HepG2 (cell line): Measurements from ENCODE around the gene PRKAR1A. TPM values are rescaled to one million over a fixed set of nuclear protein-coding genes. Genes with fewer than 3 reads are reported as not detected.

Experiments
- ATAC-seq: fragments of 200-7000 bp; cut with Tn5 transposase; 3 replicates; pipeline ENCODE4 v1.9.1; 2020; ENCODE audit warnings: mild to moderate bottlenecking, moderate library complexity
- BruUV-seq: library from RNA; stranded (reverse); fragments of 400-500 nt; replicated peaks from 2 replicates; lab custom pipeline; 2021; lab: Mats Ljungman, UMichigan
- CTCF ChIA-PET: fragments of 300-600 bp; formaldehyde crosslinking; extraction: SDS; loops from one replicate; lab custom pipeline; 2021; ENCODE audit warnings: low total read pairs, inconsistent platforms, low intra/inter-chr PET ratio; lab: Yijun Ruan, JAX
- POLR2A ChIA-PET: fragments of 350-600 bp; sonication (Branson Sonifier 250); formaldehyde crosslinking; loops from one replicate; lab custom pipeline; 2020; ENCODE audit warnings: antibody characterized with exemption, inconsistent platforms; lab: Yijun Ruan, JAX
- DNase-seq: peaks from one replicate; pipeline ENCODE4 v3.0.0-alpha.2; 2015; ENCODE audit warnings: low spot score
- FAIRE-seq: peaks from 3 replicates; lab custom pipeline; 2011; peaks lifted over from hg19 to GRCh38; lab: Jason Lieb, UNC
- H2AFZ ChIP-seq: one replicate; pipeline ENCODE4 v1.6.1; 2011; ENCODE audit warnings: low read length, inconsistent platforms
- H3K27ac ChIP-seq: fragments of 300-600 bp; 3 replicates; pipeline ENCODE4 v1.8.0; 2011; ENCODE audit warnings: mixed run types, mild to moderate bottlenecking, mixed read lengths, low read length, inconsistent platforms; ENCODE audit not compliant: insufficient read depth; ENCODE audit errors: extremely low read length
- H3K27me3 ChIP-seq, 2 experiments: fragments of 200-600 bp in 1 of 2; 2 replicates in 1 of 2; 3 replicates in 1 of 2; pipeline versions ENCODE4 v1.6.0 to v1.8.0; 2011; ENCODE audit warnings: low read length in 2 of 2, mild to moderate bottlenecking in 2 of 2, moderate library complexity in 2 of 2, inconsistent platforms in 1 of 2; ENCODE audit not compliant: insufficient read depth in 2 of 2, control insufficient read depth in 1 of 2
- H3K36me3 ChIP-seq, 2 experiments: fragments of 200-600 bp in 1 of 2; replicated peaks in 1 of 2; 2 replicates in 1 of 2; 3 replicates in 1 of 2; pipeline versions ENCODE4 v1.5.1 to v1.8.0; 2011; ENCODE audit warnings: low read length in 2 of 2, inconsistent platforms in 1 of 2; ENCODE audit not compliant: insufficient read depth in 2 of 2, control insufficient read depth in 1 of 2
- H3K4me1 ChIP-seq: 2 replicates; pipeline ENCODE4 v1.5.1; 2012; ENCODE audit warnings: low read length, inconsistent platforms; ENCODE audit not compliant: insufficient read depth
- H3K4me2 ChIP-seq: 2 replicates; pipeline ENCODE4 v1.6.0; 2011; ENCODE audit warnings: low read depth, low read length, inconsistent platforms
- H3K4me3 ChIP-seq, 3 experiments: fragments of 200-600 bp in 1 of 3; sonication (generic), shearing (Covaris generic) in 1 of 3; replicated peaks in 1 of 3; 2 replicates each; pipeline ENCODE4 v1.5.1; 2011 to 2016; ENCODE audit warnings: low read length in 3 of 3, inconsistent platforms in 2 of 3, low read depth in 2 of 3, mild to moderate bottlenecking in 2 of 3, control low read depth in 1 of 3, mixed read lengths in 1 of 3; ENCODE audit not compliant: insufficient read depth in 1 of 3
- H3K79me2 ChIP-seq: one replicate; pipeline ENCODE4 v1.6.1; 2011; ENCODE audit warnings: low read length, inconsistent platforms; ENCODE audit not compliant: insufficient read depth
- H3K9ac ChIP-seq: 2 replicates; pipeline ENCODE4 v1.6.0; 2011; ENCODE audit warnings: mild to moderate bottlenecking, low read depth, low read length, inconsistent platforms; ENCODE audit not compliant: insufficient read depth
- H3K9me3 ChIP-seq: 2 replicates; pipeline ENCODE4 v1.5.1; 2012; ENCODE audit warnings: mild to moderate bottlenecking, low read length
- H4K20me1 ChIP-seq: 2 replicates; pipeline ENCODE4 v1.6.0; 2011; ENCODE audit warnings: inconsistent platforms, mild to moderate bottlenecking, low read length, moderate library complexity; ENCODE audit not compliant: insufficient read depth
- CBFB ChIP-seq: sonication (generic); formaldehyde crosslinking; IDR thresholded peaks from 2 replicates; pipeline ENCODE4 v1.4.0; 2020; ENCODE audit warnings: missing genetic modification reagents
- ESRRA ChIP-seq: sonication (generic); formaldehyde crosslinking; IDR thresholded peaks from 2 replicates; pipeline ENCODE4 v1.5.1; 2020; ENCODE audit warnings: mild to moderate bottlenecking, low read depth, missing genetic modification reagents
- FOXA1 ChIP-seq, 2 experiments: fragments of 450-650 bp in 1 of 2; sonication (generic) in 1 of 2; formaldehyde crosslinking in 1 of 2; IDR thresholded peaks; 2 replicates each; pipeline versions ENCODE4 v1.4.0 to v1.6.1; 2016 to 2020; ENCODE audit warnings: missing genetic modification reagents in 1 of 2
- HNF4A ChIP-seq: sonication (generic); formaldehyde crosslinking; IDR thresholded peaks from 2 replicates; pipeline ENCODE4 v1.4.0; 2020; ENCODE audit warnings: missing genetic modification reagents
- KLF13 ChIP-seq: sonication (generic); formaldehyde crosslinking; IDR thresholded peaks from 2 replicates; pipeline ENCODE4 v1.4.0; 2020; ENCODE audit warnings: mild to moderate bottlenecking, missing genetic modification reagents
- RXRB ChIP-seq: IDR thresholded peaks from 2 replicates; pipeline ENCODE4 v1.6.1; 2016; ENCODE audit warnings: borderline replicate concordance, missing genetic modification reagents, missing compliant biosample characterization
- SATB2 ChIP-seq: sonication (generic); formaldehyde crosslinking; IDR thresholded peaks from 2 replicates; pipeline ENCODE4 v1.5.0; 2020; ENCODE audit warnings: missing genetic modification reagents
- ZNF17 ChIP-seq: sonication (generic); formaldehyde crosslinking; IDR thresholded peaks from 2 replicates; pipeline ENCODE4 v1.5.0; 2020; ENCODE audit warnings: mild to moderate bottlenecking, missing genetic modification reagents
- ZNF572 ChIP-seq: sonication (generic); formaldehyde crosslinking; IDR thresholded peaks from 2 replicates; pipeline ENCODE4 v1.5.1; 2020; ENCODE audit warnings: mild to moderate bottlenecking, missing genetic modification reagents
- ZNF781 ChIP-seq: sonication (generic); formaldehyde crosslinking; IDR thresholded peaks from 2 replicates; pipeline ENCODE4 v1.5.1; 2020; ENCODE audit warnings: borderline replicate concordance, mild to moderate bottlenecking, missing genetic modification reagents; ENCODE audit errors: not compliant biosample characterization
- ZNF839 ChIP-seq: sonication (generic); formaldehyde crosslinking; IDR thresholded peaks from 2 replicates; pipeline ENCODE4 v1.4.0; 2020; ENCODE audit warnings: missing genetic modification reagents, mild to moderate bottlenecking, borderline replicate concordance
- WGBS: methylation state at CpG from one replicate; pipeline ENCODE4 v1.1.6; 2017; ENCODE audit warnings: low lambda C conversion rate; 5-methylcytosine and 5-hydroxymethylcytosine counted together
- in situ Hi-C: cut with HindIII; loops from 2 replicates; pipeline ENCODE4 v1.10.0; 2017; ENCODE audit warnings: low pct_unique_long_range_greater_than_20kb; ENCODE audit not compliant: extremely low pct_ligation_motif_present
- intact Hi-C: fragments of 100-400 bp; cut with micrococcal nuclease; formaldehyde crosslinking; loops from one replicate; pipeline ENCODE4 v1.10.0; 2022; ENCODE audit not compliant: unreplicated experiment
- polyA plus RNA-seq, 8 experiments: library from polyadenylated mRNA; depleted of rRNA in 3 of 8; stranded (reverse) in 7 of 8; unstranded in 1 of 8; fragments of >200 nt; fragmentation: Illumina TruSeq in 4 of 8; extraction: Trizol in 4 of 8; gene quantifications; 2 replicates each; pipeline versions ENCODE4 v1.2.1 to v1.2.3, GENCODE V29; 2011 to 2016; ENCODE audit warnings: low read depth in 4 of 8, missing spikeins in 1 of 8, mixed read lengths in 1 of 8; ENCODE audit not compliant: insufficient read depth in 1 of 8
- total RNA-seq, 5 experiments: library from RNA; depleted of rRNA; stranded (reverse); fragments of >200 nt; fragmentation: Illumina TruSeq; extraction: Trizol; gene quantifications; 2 replicates each; pipeline ENCODE4 v1.2.3, GENCODE V29; 2016; ENCODE audit warnings: low read depth in 1 of 5
- TF ChIP-seq, protein P1 (sequence below): sonication (generic); formaldehyde crosslinking; IDR thresholded peaks from 2 replicates; pipeline ENCODE4 v1.4.0; 2020; ENCODE audit warnings: missing genetic modification reagents, borderline replicate concordance
- TF ChIP-seq, protein P2 (sequence below): sonication (generic); formaldehyde crosslinking; IDR thresholded peaks from 2 replicates; pipeline ENCODE4 v1.5.0; 2020; ENCODE audit warnings: mild to moderate bottlenecking, missing genetic modification reagents
- TF ChIP-seq, protein P3 (sequence below): IDR thresholded peaks from 2 replicates; pipeline ENCODE4 v1.6.1; 2018; ENCODE audit warnings: missing genetic modification reagents
- TF ChIP-seq, protein P4 (sequence below): sonication (generic); formaldehyde crosslinking; IDR thresholded peaks from 2 replicates; pipeline ENCODE4 v1.4.0; 2020; ENCODE audit warnings: missing genetic modification reagents

The PRKAR1A gene
- total and polyA plus RNA-seq, 2 of the 13 experiments (the other 11 are each of a cell fraction or from before 2014, with no cell fraction given), result 265 to 266 TPM

DNA sequence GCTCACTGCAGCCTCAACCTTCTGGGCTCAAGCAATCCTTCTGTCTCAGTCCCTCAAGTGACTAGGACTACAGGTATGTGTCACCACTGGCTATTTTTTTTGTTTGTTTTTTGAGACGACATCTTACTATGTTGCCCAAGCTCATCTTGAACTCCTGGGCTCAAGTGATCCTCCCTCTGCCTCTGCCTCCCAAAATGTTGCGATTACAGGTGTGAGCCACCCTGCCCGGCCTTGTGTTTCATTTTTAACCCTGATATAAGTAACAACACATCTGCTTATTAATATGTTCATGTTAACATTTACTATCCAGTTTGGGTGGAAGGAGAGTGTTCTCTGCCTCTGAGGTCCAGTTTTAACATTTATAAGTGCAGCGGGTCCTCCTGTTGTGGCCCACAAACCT lies 85.8 kb downstream of the PRKAR1A start (continued):
- TF ChIP-seq ZNF781 (CRISPR knock-in tag) (no peak), ZNF572 (CRISPR knock-in tag) (no peak), ZNF17 (CRISPR knock-in tag) (no peak), KLF13 (CRISPR knock-in tag) (no peak), ESRRA (no peak)
- TF ChIP-seq, protein P1, sequence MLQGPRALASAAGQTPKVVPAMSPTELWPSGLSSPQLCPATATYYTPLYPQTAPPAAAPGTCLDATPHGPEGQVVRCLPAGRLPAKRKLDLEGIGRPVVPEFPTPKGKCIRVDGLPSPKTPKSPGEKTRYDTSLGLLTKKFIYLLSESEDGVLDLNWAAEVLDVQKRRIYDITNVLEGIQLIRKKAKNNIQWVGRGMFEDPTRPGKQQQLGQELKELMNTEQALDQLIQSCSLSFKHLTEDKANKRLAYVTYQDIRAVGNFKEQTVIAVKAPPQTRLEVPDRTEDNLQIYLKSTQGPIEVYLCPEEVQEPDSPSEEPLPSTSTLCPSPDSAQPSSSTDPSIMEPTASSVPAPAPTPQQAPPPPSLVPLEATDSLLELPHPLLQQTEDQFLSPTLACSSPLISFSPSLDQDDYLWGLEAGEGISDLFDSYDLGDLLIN (CRISPR knock-in tag), result no peak

DNA sequence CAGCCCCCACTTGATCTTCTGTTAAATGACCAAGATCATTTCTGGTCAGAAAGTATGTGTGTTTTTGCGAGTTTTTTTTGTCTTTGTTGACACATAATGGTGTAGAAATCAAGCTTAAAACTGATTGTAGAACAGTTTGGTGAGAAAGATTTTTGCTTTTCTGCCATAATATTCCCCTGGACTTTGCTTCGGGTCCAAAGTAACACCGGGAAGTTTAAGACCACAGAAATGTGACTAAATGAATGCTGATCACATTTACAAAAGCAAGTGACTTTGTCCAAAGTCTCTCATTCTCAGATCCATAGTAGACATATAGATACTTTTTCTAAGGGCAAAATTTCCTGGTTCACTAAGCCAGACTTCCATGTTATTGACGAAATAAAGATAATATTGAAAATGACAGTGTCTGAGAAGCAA lies 86.3 kb downstream of the PRKAR1A start:
- H3K4me1 ChIP-seq, result peaks cover 60% of the 10 kb centered on the region
- DNase-seq (peak; percentile 69), FAIRE-seq (peak; percentile 63), ATAC-seq (no peak)
- ChIA-PET POLR2A (interaction anchor here (0.6 to 4.7 kb wide), 15 partner anchors 8 to 161 kb away, joined by 3 to 22 read pairs (median 3); partner anchors contain the start of gene PRKAR1A), CTCF (no interaction called here)
- peak overlapping the region; percentile 79 for H3K4me2 ChIP-seq
- H2AFZ ChIP-seq, result no peak overlapping the region
- H3K36me3 ChIP-seq, result no peaks in the 10 kb centered on the region
- 2% methylated on average over 4 of the region's 4 CpGs for WGBS
- in situ Hi-C loops (loop anchor here (5.0 kb wide), 1 partner anchor 56 kb away; no protein-coding TSS in a partner anchor), intact Hi-C loops (no loop called here)
- no peaks in the 10 kb centered on the region for H3K9me3 ChIP-seq
- peak overlapping the region; percentile 74 for H3K9ac ChIP-seq
- peak overlapping the region; percentile 77 for H3K27ac ChIP-seq
- no peaks in the 10 kb centered on the region for H4K20me1 ChIP-seq
- H3K79me2 ChIP-seq, result peaks cover 3% of the 10 kb centered on the region
- H3K27me3 ChIP-seq, result peaks cover 3 to 11% of the 10 kb centered on the region in 2 experiments; a peak in 1 of 5 replicates
- no TSS peak for BruUV-seq
- peak overlapping the region; percentile 60 to 79 (median 61); a peak in 5 of 6 replicates for H3K4me3 ChIP-seq
- TF ChIP-seq HNF4A (CRISPR knock-in tag) (peak; percentile 93), RXRB (CRISPR knock-in tag) (peak; percentile 45; the same call in 1 of the 2 replicates), CBFB (CRISPR knock-in tag) (no peak), FOXA1 (IDR thresholded peaks at IDR 0.05) (no peak), FOXA1 (CRISPR knock-in tag; IDR thresholded peaks at IDR 0.05) (no peak), ZNF839 (CRISPR knock-in tag) (no peak), SATB2 (CRISPR knock-in tag) (0 out of 2 replicates have a peak, but pooled peaks have one; percentile 24)
- TF ChIP-seq, protein P2, sequence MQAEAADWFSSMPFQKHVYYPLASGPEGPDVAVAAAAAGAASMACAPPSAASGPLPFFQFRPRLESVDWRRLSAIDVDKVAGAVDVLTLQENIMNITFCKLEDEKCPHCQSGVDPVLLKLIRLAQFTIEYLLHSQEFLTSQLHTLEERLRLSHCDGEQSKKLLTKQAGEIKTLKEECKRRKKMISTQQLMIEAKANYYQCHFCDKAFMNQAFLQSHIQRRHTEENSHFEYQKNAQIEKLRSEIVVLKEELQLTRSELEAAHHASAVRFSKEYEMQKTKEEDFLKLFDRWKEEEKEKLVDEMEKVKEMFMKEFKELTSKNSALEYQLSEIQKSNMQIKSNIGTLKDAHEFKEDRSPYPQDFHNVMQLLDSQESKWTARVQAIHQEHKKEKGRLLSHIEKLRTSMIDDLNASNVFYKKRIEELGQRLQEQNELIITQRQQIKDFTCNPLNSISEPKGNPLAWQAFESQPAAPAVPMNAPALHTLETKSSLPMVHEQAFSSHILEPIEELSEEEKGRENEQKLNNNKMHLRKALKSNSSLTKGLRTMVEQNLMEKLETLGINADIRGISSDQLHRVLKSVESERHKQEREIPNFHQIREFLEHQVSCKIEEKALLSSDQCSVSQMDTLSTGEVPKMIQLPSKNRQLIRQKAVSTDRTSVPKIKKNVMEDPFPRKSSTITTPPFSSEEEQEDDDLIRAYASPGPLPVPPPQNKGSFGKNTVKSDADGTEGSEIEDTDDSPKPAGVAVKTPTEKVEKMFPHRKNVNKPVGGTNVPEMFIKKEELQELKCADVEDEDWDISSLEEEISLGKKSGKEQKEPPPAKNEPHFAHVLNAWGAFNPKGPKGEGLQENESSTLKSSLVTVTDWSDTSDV, result no peak
- TF ChIP-seq, protein P3, sequence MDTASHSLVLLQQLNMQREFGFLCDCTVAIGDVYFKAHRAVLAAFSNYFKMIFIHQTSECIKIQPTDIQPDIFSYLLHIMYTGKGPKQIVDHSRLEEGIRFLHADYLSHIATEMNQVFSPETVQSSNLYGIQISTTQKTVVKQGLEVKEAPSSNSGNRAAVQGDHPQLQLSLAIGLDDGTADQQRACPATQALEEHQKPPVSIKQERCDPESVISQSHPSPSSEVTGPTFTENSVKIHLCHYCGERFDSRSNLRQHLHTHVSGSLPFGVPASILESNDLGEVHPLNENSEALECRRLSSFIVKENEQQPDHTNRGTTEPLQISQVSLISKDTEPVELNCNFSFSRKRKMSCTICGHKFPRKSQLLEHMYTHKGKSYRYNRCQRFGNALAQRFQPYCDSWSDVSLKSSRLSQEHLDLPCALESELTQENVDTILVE (CRISPR knock-in tag), result peak; percentile 45; the same call in 1 of the 2 replicates
- TF ChIP-seq, protein P4, sequence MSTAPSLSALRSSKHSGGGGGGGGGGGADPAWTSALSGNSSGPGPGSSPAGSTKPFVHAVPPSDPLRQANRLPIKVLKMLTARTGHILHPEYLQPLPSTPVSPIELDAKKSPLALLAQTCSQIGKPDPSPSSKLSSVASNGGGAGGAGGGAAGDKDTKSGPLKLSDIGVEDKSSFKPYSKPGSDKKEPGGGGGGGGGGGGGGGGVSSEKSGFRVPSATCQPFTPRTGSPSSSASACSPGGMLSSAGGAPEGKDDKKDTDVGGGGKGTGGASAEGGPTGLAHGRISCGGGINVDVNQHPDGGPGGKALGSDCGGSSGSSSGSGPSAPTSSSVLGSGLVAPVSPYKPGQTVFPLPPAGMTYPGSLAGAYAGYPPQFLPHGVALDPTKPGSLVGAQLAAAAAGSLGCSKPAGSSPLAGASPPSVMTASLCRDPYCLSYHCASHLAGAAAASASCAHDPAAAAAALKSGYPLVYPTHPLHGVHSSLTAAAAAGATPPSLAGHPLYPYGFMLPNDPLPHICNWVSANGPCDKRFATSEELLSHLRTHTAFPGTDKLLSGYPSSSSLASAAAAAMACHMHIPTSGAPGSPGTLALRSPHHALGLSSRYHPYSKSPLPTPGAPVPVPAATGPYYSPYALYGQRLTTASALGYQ (CRISPR knock-in tag), result peak; percentile 56; the same call in 1 of the 2 replicates
